Measurements from ENCODE around the gene SPCS2. TPM values are rescaled to one million over a fixed set of nuclear protein-coding genes. Genes with fewer than 3 reads are reported as not detected.

The SPCS2 gene
- total and polyA plus RNA-seq, 7 donors: 51.1 to 132 (median 78.9) TPM

GRCh38 chr11:74949753-74950137, 679 bp downstream of the SPCS2 start:
- WGBS, 3 donors: 0 to 4% (median 2%) methylated on average over 6 of the region's 6 CpGs
- ATAC-seq: peak in 1 of 4 donors; percentile 30
- H3K9me3 ChIP-seq: no peaks in the 10 kb centered on the region

GRCh38 chr11:74950374-74950969, 1.4 kb downstream of the SPCS2 start:
- Histone ChIP-seq H3K27ac (peak overlapping the region; percentile 89), H3K4me1 (peaks cover 29% of the 10 kb centered on the region), H3K27me3 (ENCODE audit: insufficient read depth in 3 of 3, low read length in 2 of 3) (no peaks in the 10 kb centered on the region), H3K36me3 (ENCODE audit: insufficient read depth in 1 of 2, low read depth in 1 of 2) (peaks cover 0 to 16% of the 10 kb centered on the region in 2 donors), H3K9me3 (no peaks in the 10 kb centered on the region), H3K4me3 (peak overlapping the region; percentile 84)
- ATAC-seq (no peak), DNase-seq (no peak)
- TF ChIP-seq, protein P1, sequence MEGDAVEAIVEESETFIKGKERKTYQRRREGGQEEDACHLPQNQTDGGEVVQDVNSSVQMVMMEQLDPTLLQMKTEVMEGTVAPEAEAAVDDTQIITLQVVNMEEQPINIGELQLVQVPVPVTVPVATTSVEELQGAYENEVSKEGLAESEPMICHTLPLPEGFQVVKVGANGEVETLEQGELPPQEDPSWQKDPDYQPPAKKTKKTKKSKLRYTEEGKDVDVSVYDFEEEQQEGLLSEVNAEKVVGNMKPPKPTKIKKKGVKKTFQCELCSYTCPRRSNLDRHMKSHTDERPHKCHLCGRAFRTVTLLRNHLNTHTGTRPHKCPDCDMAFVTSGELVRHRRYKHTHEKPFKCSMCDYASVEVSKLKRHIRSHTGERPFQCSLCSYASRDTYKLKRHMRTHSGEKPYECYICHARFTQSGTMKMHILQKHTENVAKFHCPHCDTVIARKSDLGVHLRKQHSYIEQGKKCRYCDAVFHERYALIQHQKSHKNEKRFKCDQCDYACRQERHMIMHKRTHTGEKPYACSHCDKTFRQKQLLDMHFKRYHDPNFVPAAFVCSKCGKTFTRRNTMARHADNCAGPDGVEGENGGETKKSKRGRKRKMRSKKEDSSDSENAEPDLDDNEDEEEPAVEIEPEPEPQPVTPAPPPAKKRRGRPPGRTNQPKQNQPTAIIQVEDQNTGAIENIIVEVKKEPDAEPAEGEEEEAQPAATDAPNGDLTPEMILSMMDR (IDR thresholded peaks at IDR 0.05): no peak
- WGBS, 3 donors: 53 to 76% (median 67%) methylated on average over 2 of the region's 2 CpGs
- intact Hi-C loops (cut with DNase I): no loop called here

More at GRCh38 chr11:74949753-74950137, 679 bp downstream of the SPCS2 start:
- Histone ChIP-seq H3K4me1 (peaks cover 29% of the 10 kb centered on the region), H3K4me3 (peak overlapping the region; percentile 84), H3K27ac (peak overlapping the region; percentile 89), H3K36me3 (ENCODE audit: insufficient read depth in 1 of 2, low read depth in 1 of 2) (peaks cover 0 to 16% of the 10 kb centered on the region in 2 donors), H3K27me3 (ENCODE audit: insufficient read depth in 3 of 3, low read length in 2 of 3) (no peaks in the 10 kb centered on the region)
- intact Hi-C loops (cut with DNase I): loop anchor here (2.0 to 5.0 kb wide), 3 partner anchors 38 to 63 kb away; partner anchors contain the start of gene NEU3 (in 2 of the 2)
- no peak for DNase-seq
- TF ChIP-seq, protein P1 (IDR thresholded peaks at IDR 0.05): no peak

DNA sequence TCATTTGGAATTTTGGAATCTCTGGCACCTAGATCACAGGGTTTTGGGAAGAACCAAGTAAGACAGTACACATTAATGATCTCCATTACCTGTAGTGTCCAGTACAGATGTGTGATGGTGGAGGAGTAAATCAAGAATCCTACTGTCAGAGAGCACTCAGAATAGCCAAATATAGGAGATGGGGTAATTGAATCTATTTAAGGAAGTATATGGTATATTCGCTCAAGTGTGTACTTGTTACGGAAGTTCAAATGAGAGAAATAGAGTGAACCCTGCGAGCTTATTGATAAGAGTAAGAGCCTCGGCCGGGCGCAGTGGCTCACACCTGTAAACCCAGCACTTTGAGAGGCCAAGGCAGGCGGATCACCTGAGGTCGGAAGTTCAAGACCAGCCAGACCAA, 2.2 kb downstream of the SPCS2 start:
- H3K9me3 ChIP-seq: no peaks in the 10 kb centered on the region
- H3K27ac ChIP-seq: no peak overlapping the region
- 88 to 96% (median 88%) methylated on average over 8 of the region's 8 CpGs for WGBS, 3 donors
- H3K36me3 ChIP-seq (ENCODE audit: insufficient read depth in 1 of 2, low read depth in 1 of 2): peaks cover 0 to 16% of the 10 kb centered on the region in 2 donors
- no peaks in the 10 kb centered on the region for H3K27me3 ChIP-seq (ENCODE audit: insufficient read depth in 3 of 3, low read length in 2 of 3)
- DNase-seq (no peak), ATAC-seq (no peak)
- TF ChIP-seq, protein P1 (IDR thresholded peaks at IDR 0.05): no peak
- peaks cover 32% of the 10 kb centered on the region for H3K4me1 ChIP-seq
- H3K4me3 ChIP-seq: peak overlapping the region; percentile 84
- intact Hi-C loops (cut with DNase I): no loop called here

DNA sequence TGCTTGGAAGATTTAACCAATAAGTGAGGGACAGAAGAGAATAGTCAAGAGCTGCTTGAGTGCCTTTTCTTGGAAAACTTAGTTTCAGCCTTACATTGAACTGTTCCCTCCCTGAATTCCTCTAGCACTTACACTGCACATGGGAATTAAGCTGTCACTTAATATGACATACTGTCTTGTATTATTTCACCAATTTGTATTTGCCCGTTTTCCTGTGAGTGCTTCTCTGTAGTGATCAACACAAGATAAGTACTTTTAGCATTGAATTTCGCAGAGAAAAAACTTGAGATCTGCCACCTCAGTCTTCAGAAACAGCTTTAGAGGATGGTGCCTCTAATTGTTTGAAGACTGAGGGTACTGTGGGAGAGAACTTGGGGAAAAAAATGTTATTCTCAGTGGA, 3.7 kb downstream of the SPCS2 start:
- Histone ChIP-seq H3K4me1 (peaks cover 42% of the 10 kb centered on the region), H3K27ac (no peak overlapping the region), H3K9me3 (no peaks in the 10 kb centered on the region), H3K4me3 (no peak overlapping the region), H3K27me3 (ENCODE audit: insufficient read depth in 3 of 3, low read length in 2 of 3) (no peaks in the 10 kb centered on the region), H3K36me3 (ENCODE audit: insufficient read depth in 1 of 2, low read depth in 1 of 2) (peaks cover 0 to 9% of the 10 kb centered on the region in 2 donors)
- TF ChIP-seq, protein P1 (IDR thresholded peaks at IDR 0.05): no peak
- no peak for ATAC-seq
- 73 to 74% (median 74%) methylated on average over 2 of the region's 2 CpGs for WGBS, 3 donors
- no peak for DNase-seq
- intact Hi-C loops (cut with DNase I): no loop called here

- no peak for DNase-seq
- intact Hi-C loops (cut with DNase I): no loop called here
- WGBS, 3 donors: 95 to 97% (median 97%) methylated on average over 5 of the region's 5 CpGs
- Histone ChIP-seq H3K27ac (no peak overlapping the region), H3K36me3 (ENCODE audit: insufficient read depth in 1 of 2, low read depth in 1 of 2) (peaks cover 0 to 9% of the 10 kb centered on the region in 2 donors), H3K4me1 (peaks cover 44% of the 10 kb centered on the region), H3K27me3 (ENCODE audit: insufficient read depth in 3 of 3, low read length in 2 of 3) (no peaks in the 10 kb centered on the region), H3K4me3 (no peak overlapping the region), H3K9me3 (no peaks in the 10 kb centered on the region)
- TF ChIP-seq, protein P1 (IDR thresholded peaks at IDR 0.05): no peak
- ATAC-seq: no peak
Observed at GRCh38 chr11:74953451-74953850, 4.4 kb downstream of the SPCS2 start.

All from psoas muscle (tissue), 8 donors.